ENCODE measurements around the gene BEND6. TPM values are rescaled to one million over a fixed set of nuclear protein-coding genes. Genes with fewer than 3 reads are reported as not detected.

The BEND6 gene
- total RNA-seq, 1 experiment from 2014 or later: 0.58 TPM

DNA sequence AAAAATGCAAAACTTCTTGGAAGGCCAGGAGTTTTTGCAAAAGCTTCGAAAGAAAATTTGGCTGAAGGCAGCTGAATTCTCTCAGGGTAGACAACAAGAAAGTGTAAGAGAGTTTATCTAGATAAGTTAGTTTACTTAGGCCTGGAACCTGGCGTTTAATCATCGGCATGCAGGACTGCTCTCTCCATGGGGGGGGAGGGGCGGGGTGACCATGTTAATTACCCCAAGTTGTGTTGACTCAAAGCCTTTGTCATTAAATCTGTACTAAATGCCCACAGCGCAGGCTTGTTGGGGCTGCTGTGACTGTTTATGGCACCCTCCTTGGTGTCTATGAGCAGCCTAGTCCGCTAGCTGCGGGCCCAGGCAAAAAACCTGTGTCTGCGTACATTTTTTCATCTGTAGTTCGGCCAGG is 115.0 kb downstream of the BEND6 start:
- H3K4me2 ChIP-seq (ENCODE audit: low read length): no peak overlapping the region
- intact Hi-C loops (cut with micrococcal nuclease): no loop called here
- ChIA-PET CTCF (no interaction called here), POLR2A (ENCODE audit: unreplicated experiment) (no interaction called here)
- TF ChIP-seq EZH2 (IDR thresholded peaks at IDR 0.05; ENCODE audit: low read length, unreplicated experiment): no peak
- TF ChIP-seq, protein P1, sequence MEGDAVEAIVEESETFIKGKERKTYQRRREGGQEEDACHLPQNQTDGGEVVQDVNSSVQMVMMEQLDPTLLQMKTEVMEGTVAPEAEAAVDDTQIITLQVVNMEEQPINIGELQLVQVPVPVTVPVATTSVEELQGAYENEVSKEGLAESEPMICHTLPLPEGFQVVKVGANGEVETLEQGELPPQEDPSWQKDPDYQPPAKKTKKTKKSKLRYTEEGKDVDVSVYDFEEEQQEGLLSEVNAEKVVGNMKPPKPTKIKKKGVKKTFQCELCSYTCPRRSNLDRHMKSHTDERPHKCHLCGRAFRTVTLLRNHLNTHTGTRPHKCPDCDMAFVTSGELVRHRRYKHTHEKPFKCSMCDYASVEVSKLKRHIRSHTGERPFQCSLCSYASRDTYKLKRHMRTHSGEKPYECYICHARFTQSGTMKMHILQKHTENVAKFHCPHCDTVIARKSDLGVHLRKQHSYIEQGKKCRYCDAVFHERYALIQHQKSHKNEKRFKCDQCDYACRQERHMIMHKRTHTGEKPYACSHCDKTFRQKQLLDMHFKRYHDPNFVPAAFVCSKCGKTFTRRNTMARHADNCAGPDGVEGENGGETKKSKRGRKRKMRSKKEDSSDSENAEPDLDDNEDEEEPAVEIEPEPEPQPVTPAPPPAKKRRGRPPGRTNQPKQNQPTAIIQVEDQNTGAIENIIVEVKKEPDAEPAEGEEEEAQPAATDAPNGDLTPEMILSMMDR (conservative IDR thresholded peaks at IDR 0.05; ENCODE audit: low read depth, low read length): no peak
- no peak for TF ChIP-seq EZH2phosphoT487 (IDR thresholded peaks at IDR 0.05; ENCODE audit: borderline replicate concordance, low read length)
- H3K79me2 ChIP-seq (ENCODE audit: low read length): no peaks in the 10 kb centered on the region
- H3K4me1 ChIP-seq (ENCODE audit: insufficient read depth, low read length): no peaks in the 10 kb centered on the region
- no peaks in the 10 kb centered on the region for H4K20me1 ChIP-seq (ENCODE audit: low read length)
- ATAC-seq (no peak), DNase-seq (no peak)
- no peak overlapping the region for H3K9ac ChIP-seq (ENCODE audit: low read length)
- H3F3A ChIP-seq (ENCODE audit: low read length, unreplicated experiment): no peaks in the 10 kb centered on the region
- no TSS peak for BruUV-seq (replicated peaks)
- H3K36me3 ChIP-seq (ENCODE audit: low read depth, low read length): no peaks in the 10 kb centered on the region; the same call in 1 of the 2 replicates
- H3K27ac ChIP-seq (ENCODE audit: low read length): no peak overlapping the region
- H2AFZ ChIP-seq (ENCODE audit: low read length): no peak overlapping the region
- no peaks in the 10 kb centered on the region for H3K9me3 ChIP-seq (ENCODE audit: low read length)
- H3K9me2 ChIP-seq (replicated peaks; ENCODE audit: low read length): no peaks in the 10 kb centered on the region
- H3K4me3 ChIP-seq (ENCODE audit: low read length): no peak overlapping the region
- H3K27me3 ChIP-seq (ENCODE audit: low read length): no peaks in the 10 kb centered on the region

DNA sequence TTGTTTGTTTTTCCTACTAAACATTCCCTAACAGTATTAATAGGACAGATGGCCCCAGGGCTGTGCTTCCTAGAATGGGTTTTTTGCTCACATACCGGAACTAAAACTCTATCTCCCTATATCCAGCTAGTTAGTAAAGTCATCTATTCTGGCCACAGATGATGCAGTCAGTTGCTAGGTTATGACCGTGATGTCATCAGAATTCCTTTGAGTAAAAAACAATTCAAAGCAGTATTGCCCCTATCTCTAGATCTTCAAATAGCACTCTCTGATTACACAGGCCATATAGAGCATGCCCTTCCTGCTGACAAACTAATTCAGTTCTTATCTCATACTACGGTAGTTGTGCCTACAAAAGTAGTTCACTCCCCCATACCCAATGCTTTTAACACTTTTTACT is 117.2 kb downstream of the BEND6 start:
- no peak for ATAC-seq
- ChIA-PET CTCF (no interaction called here), POLR2A (ENCODE audit: unreplicated experiment) (no interaction called here)

DNA sequence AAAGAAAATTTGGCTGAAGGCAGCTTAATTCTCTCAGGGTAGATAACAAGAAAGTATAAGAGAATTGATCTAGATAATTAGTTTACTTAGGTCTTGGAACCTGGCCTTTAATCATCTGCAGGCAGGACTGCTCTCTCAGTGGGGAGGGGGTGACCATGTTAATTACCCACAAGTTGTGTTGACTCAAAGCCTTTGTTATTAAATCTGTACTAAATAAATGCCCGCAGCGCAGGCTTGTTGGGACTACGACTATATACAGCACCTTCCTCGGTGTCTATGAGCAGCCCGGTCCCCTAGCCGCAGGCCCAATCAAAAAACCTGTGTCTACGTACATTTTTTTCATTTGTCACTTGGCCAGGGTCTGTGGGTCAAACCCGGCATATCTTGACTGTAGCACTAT is 119.5 kb downstream of the BEND6 start:
- H3K27me3 ChIP-seq (ENCODE audit: low read length): no peaks in the 10 kb centered on the region
- H4K20me1 ChIP-seq (ENCODE audit: low read length): no peaks in the 10 kb centered on the region
- no peak overlapping the region for H3K4me3 ChIP-seq (ENCODE audit: low read length)
- H2AFZ ChIP-seq (ENCODE audit: low read length): no peak overlapping the region
- no peak overlapping the region for H3K4me2 ChIP-seq (ENCODE audit: low read length)
- no peaks in the 10 kb centered on the region for H3K79me2 ChIP-seq (ENCODE audit: low read length)
- no peak for ATAC-seq
- TF ChIP-seq, protein P1 (conservative IDR thresholded peaks at IDR 0.05; ENCODE audit: low read depth, low read length): no peak
- TF ChIP-seq EZH2 (IDR thresholded peaks at IDR 0.05; ENCODE audit: low read length, unreplicated experiment) (no peak), EZH2phosphoT487 (IDR thresholded peaks at IDR 0.05; ENCODE audit: borderline replicate concordance, low read length) (no peak)
- CTCF ChIA-PET: no interaction called here
- H3K27ac ChIP-seq (ENCODE audit: low read length): no peak overlapping the region
- no peaks in the 10 kb centered on the region for H3K9me2 ChIP-seq (replicated peaks; ENCODE audit: low read length)
- no peaks in the 10 kb centered on the region for H3K9me3 ChIP-seq (ENCODE audit: low read length)
- POLR2A ChIA-PET (ENCODE audit: unreplicated experiment): no interaction called here
- no peaks in the 10 kb centered on the region for H3K4me1 ChIP-seq (ENCODE audit: insufficient read depth, low read length)
- intact Hi-C loops (cut with micrococcal nuclease): no loop called here
- BruUV-seq (replicated peaks): no TSS peak
- no peak overlapping the region for H3K9ac ChIP-seq (ENCODE audit: low read length)
- no peaks in the 10 kb centered on the region for H3K36me3 ChIP-seq (ENCODE audit: low read depth, low read length)
- H3F3A ChIP-seq (ENCODE audit: low read length, unreplicated experiment): no peaks in the 10 kb centered on the region
- no peak for DNase-seq

More for the DNA sequence above, 117.2 kb downstream of the BEND6 start:
- no TSS peak for BruUV-seq (replicated peaks)
- H3K9me3 ChIP-seq (ENCODE audit: low read length): no peaks in the 10 kb centered on the region
- H3K9me2 ChIP-seq (replicated peaks; ENCODE audit: low read length): no peaks in the 10 kb centered on the region
- no peak for TF ChIP-seq EZH2phosphoT487 (IDR thresholded peaks at IDR 0.05; ENCODE audit: borderline replicate concordance, low read length)
- no peak for TF ChIP-seq EZH2 (IDR thresholded peaks at IDR 0.05; ENCODE audit: low read length, unreplicated experiment)
- TF ChIP-seq, protein P1 (conservative IDR thresholded peaks at IDR 0.05; ENCODE audit: low read depth, low read length): no peak
- no peak overlapping the region for H3K9ac ChIP-seq (ENCODE audit: low read length)
- no peak overlapping the region for H3K4me3 ChIP-seq (ENCODE audit: low read length)
- H3K79me2 ChIP-seq (ENCODE audit: low read length): no peaks in the 10 kb centered on the region
- no peaks in the 10 kb centered on the region for H3F3A ChIP-seq (ENCODE audit: low read length, unreplicated experiment)
- DNase-seq: no peak
- H3K27me3 ChIP-seq (ENCODE audit: low read length): no peaks in the 10 kb centered on the region
- H3K4me1 ChIP-seq (ENCODE audit: insufficient read depth, low read length): no peaks in the 10 kb centered on the region
- H3K27ac ChIP-seq (ENCODE audit: low read length): no peak overlapping the region
- no peak overlapping the region for H3K4me2 ChIP-seq (ENCODE audit: low read length)
- no peaks in the 10 kb centered on the region for H3K36me3 ChIP-seq (ENCODE audit: low read depth, low read length)
- H4K20me1 ChIP-seq (ENCODE audit: low read length): no peaks in the 10 kb centered on the region
- H2AFZ ChIP-seq (ENCODE audit: low read length): no peak overlapping the region
- intact Hi-C loops (cut with micrococcal nuclease): no loop called here
